Keratinocyte (primary cell): ENCODE measurements around the gene HEPH. TPM values are rescaled to one million over a fixed set of nuclear protein-coding genes. Genes with fewer than 3 reads are reported as not detected.

Experiments used
- DNase-seq: peaks from one replicate; pipeline ENCODE4 v3.0.0-alpha.2; 2011; ENCODE audit warnings: low read depth, missing footprints, low spot score
- FAIRE-seq: peaks from 2 replicates; lab custom pipeline; 2011; peaks lifted over from hg19 to GRCh38; lab: Jason Lieb, UNC
- H2AFZ ChIP-seq: 2 replicates; pipeline ENCODE4 v1.6.0; 2012; ENCODE audit warnings: low read length, control low read depth, inconsistent platforms; ENCODE audit not compliant: control insufficient read depth
- H3K27ac ChIP-seq: 2 replicates; pipeline ENCODE4 v1.5.1; 2011; ENCODE audit warnings: low read length; ENCODE audit not compliant: control insufficient read depth, insufficient read depth
- H3K27me3 ChIP-seq: 3 replicates; pipeline ENCODE4 v1.6.0; 2011; ENCODE audit warnings: low read length; ENCODE audit not compliant: control insufficient read depth, insufficient read depth; ENCODE audit errors: extremely low read depth
- H3K36me3 ChIP-seq, 2 experiments: 2 replicates in 1 of 2; 3 replicates in 1 of 2; pipeline ENCODE4 v1.5.1; 2011; ENCODE audit warnings: low read length in 2 of 2, mild to moderate bottlenecking in 1 of 2; ENCODE audit not compliant: control insufficient read depth in 2 of 2, insufficient read depth in 2 of 2; ENCODE audit errors: extremely low read depth in 1 of 2
- H3K4me1 ChIP-seq: 3 replicates; pipeline ENCODE4 v1.5.1; 2011; ENCODE audit warnings: low read length; ENCODE audit not compliant: control insufficient read depth, insufficient read depth; ENCODE audit errors: extremely low read depth
- H3K4me2 ChIP-seq: 3 replicates; pipeline ENCODE4 v1.6.0; 2011; ENCODE audit warnings: low read depth, low read length; ENCODE audit not compliant: control insufficient read depth, insufficient read depth; ENCODE audit errors: extremely low read depth
- H3K4me3 ChIP-seq, 3 experiments: fragments of 200-600 bp in 1 of 3; sonication (generic) in 1 of 3; 2 replicates in 2 of 3; 3 replicates in 1 of 3; pipeline ENCODE4 v1.5.1; 2011 to 2016; ENCODE audit warnings: low read length in 3 of 3, mild to moderate bottlenecking in 3 of 3, control low read depth in 2 of 3, inconsistent platforms in 1 of 3, low read depth in 1 of 3, mixed read lengths in 1 of 3, mixed run types in 1 of 3, moderate library complexity in 1 of 3; ENCODE audit not compliant: control insufficient read depth in 2 of 3, insufficient read depth in 2 of 3; ENCODE audit errors: extremely low read depth in 1 of 3
- H3K79me2 ChIP-seq: 2 replicates; pipeline ENCODE4 v1.6.0; 2012; ENCODE audit warnings: low read length; ENCODE audit not compliant: control insufficient read depth, insufficient read depth
- H3K9ac ChIP-seq: 3 replicates; pipeline ENCODE4 v1.6.0; 2011; ENCODE audit warnings: low read length; ENCODE audit not compliant: control insufficient read depth, insufficient read depth; ENCODE audit errors: extremely low read depth
- H3K9me1 ChIP-seq: 3 replicates; pipeline ENCODE4 v1.6.0; 2011; ENCODE audit warnings: low read length; ENCODE audit not compliant: control insufficient read depth, insufficient read depth; ENCODE audit errors: extremely low read depth
- H3K9me3 ChIP-seq: 2 replicates; pipeline ENCODE4 v1.5.1; 2012; ENCODE audit warnings: low read depth, low read length; ENCODE audit not compliant: control insufficient read depth
- H4K20me1 ChIP-seq: 3 replicates; pipeline ENCODE4 v1.6.0; 2011; ENCODE audit warnings: low read length; ENCODE audit not compliant: control insufficient read depth, insufficient read depth; ENCODE audit errors: extremely low read depth
- EZH2 ChIP-seq: IDR thresholded peaks from one replicate; pipeline ENCODE4 v1.6.1; 2012; ENCODE audit warnings: inconsistent platforms, mild to moderate bottlenecking, low read length, moderate library complexity
- dilution Hi-C: fragments of 300-500 bp; cut with MboI; formaldehyde crosslinking; loops from one replicate; pipeline ENCODE4 v1.7.0; 2020; ENCODE audit warnings: low sequenced_read_pairs; ENCODE audit not compliant: extremely low pct_ligation_motif_present
- polyA plus RNA-seq, 5 experiments: library from polyadenylated mRNA; depleted of rRNA in 3 of 5; stranded (reverse) in 3 of 5; stranded (forward) in 1 of 5; unstranded in 1 of 5; fragments of >200 nt; gene quantifications; 1 replicate in 1 of 5; 2 replicates in 3 of 5; 3 replicates in 1 of 5; pipeline versions ENCODE4 v1.2.1 to v1.2.3, GENCODE V29; 2011 to 2012; ENCODE audit warnings: missing spikeins in 2 of 5, low read depth in 1 of 5, low replicate concordance in 1 of 5
- TF ChIP-seq, protein P1 (sequence below), 3 experiments: IDR thresholded peaks in 1 of 3; conservative IDR thresholded peaks in 1 of 3; optimal IDR thresholded peaks in 1 of 3; 2 replicates in 2 of 3; 3 replicates in 1 of 3; pipeline versions ENCODE3 to v1.5.1; 2011; ENCODE audit warnings: low read length in 3 of 3, mild to moderate bottlenecking in 3 of 3, moderate library complexity in 2 of 3, control low read depth in 1 of 3, inconsistent platforms in 1 of 3; ENCODE audit not compliant: insufficient read depth in 2 of 3; ENCODE audit errors: extremely low read depth in 1 of 3

HEPH gene
- polyA plus RNA-seq, 1 donor (not counting 4 experiments of a cell fraction or from before 2014, with no cell fraction given) = 0.25 TPM

DNA sequence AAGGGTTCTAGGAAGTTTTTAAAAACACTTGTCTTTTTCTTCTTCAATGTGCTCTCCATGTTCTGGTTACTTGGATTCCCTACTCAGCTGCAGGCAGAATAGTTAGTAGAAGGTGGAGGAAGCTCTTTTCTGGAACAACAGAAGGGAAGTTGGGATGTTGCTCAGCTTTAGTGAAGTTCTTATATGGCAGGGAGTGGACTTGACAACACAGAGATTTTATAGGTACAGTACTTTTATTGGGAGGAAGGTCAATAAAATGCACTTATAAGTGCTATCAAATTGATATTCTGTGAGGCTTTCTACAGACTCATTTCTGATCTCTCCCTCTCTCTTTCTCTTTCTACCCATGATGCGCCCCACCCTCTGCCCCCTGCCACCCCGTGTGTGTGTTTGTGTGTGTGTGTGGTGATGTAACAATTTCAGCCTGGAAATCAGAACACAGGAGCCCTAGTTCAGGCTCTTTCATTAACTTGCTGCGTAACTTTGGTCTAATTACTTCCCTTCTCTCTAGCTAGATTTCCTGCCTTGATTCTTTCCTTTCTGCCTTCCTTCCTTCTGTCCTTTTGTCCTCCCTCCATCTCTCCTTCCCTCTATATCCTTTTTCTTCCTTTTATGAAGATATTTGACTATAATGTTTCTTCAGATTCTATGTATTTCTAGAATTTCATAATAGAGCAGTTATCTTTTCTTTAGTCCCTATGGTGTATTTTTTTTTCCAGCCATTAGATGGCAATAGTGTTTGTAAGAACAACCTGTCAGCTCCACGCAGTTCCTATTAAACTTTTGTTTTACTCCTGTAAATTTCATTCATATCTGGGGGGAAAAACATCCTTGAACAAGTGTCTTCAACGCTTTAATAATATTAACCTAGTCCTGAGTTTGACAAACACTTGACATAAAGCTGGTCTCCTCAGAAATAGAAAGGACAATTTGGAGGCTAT is 37.1 kb downstream of the HEPH start:
- no peaks in the 10 kb centered on the region for H3K9me3 ChIP-seq
- H4K20me1 ChIP-seq = no peaks in the 10 kb centered on the region
- H3K79me2 ChIP-seq = no peaks in the 10 kb centered on the region
- dilution Hi-C loops = no loop called here
- no peak overlapping the region for H3K4me2 ChIP-seq
- H3K36me3 ChIP-seq = no peaks in the 10 kb centered on the region
- DNase-seq = no peak
- no peaks in the 10 kb centered on the region for H3K27me3 ChIP-seq
- TF ChIP-seq EZH2 = no peak
- TF ChIP-seq, protein P1, sequence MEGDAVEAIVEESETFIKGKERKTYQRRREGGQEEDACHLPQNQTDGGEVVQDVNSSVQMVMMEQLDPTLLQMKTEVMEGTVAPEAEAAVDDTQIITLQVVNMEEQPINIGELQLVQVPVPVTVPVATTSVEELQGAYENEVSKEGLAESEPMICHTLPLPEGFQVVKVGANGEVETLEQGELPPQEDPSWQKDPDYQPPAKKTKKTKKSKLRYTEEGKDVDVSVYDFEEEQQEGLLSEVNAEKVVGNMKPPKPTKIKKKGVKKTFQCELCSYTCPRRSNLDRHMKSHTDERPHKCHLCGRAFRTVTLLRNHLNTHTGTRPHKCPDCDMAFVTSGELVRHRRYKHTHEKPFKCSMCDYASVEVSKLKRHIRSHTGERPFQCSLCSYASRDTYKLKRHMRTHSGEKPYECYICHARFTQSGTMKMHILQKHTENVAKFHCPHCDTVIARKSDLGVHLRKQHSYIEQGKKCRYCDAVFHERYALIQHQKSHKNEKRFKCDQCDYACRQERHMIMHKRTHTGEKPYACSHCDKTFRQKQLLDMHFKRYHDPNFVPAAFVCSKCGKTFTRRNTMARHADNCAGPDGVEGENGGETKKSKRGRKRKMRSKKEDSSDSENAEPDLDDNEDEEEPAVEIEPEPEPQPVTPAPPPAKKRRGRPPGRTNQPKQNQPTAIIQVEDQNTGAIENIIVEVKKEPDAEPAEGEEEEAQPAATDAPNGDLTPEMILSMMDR (optimal IDR thresholded peaks at IDR 0.05 in 1 of 3, IDR thresholded peaks at IDR 0.05 in 1 of 3, conservative IDR thresholded peaks at IDR 0.05 in 1 of 3; ENCODE audit: extremely low read depth in 1 of 3, insufficient read depth in 2 of 3, low read length in 3 of 3) = peak in 2 of 3 experiments; percentile 8 to 14
- no peaks in the 10 kb centered on the region for H3K9me1 ChIP-seq
- no peak overlapping the region for H3K4me3 ChIP-seq
- no peak for FAIRE-seq
- H3K9ac ChIP-seq = no peak overlapping the region
- H2AFZ ChIP-seq = no peak overlapping the region
- H3K4me1 ChIP-seq = no peaks in the 10 kb centered on the region
- no peak overlapping the region for H3K27ac ChIP-seq

DNA sequence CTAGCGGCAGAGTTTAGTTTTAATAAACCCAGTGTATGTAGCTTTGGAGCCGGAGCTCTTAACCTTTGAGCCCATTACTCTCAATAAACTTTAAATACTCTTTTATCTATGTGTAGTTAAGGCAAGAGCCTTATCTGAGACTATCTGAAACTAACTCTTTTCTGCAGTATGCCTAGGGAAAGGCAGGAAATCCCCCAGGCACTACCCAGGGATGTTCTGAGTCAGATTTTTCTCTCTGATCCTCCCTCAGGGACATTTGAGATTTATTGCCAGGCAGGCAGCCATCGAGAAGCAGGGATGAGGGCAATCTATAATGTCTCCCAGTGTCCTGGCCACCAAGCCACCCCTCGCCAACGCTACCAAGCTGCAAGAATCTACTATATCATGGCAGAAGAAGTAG is 39.1 kb downstream of the HEPH start:
- no peaks in the 10 kb centered on the region for H3K9me3 ChIP-seq
- dilution Hi-C loops = no loop called here
- no peak overlapping the region for H3K4me3 ChIP-seq
- no peaks in the 10 kb centered on the region for H3K9me1 ChIP-seq
- TF ChIP-seq, protein P1 (optimal IDR thresholded peaks at IDR 0.05 in 1 of 3, IDR thresholded peaks at IDR 0.05 in 1 of 3, conservative IDR thresholded peaks at IDR 0.05 in 1 of 3; ENCODE audit: extremely low read depth in 1 of 3, insufficient read depth in 2 of 3, low read length in 3 of 3) = no peak
- TF ChIP-seq EZH2 = no peak
- H3K36me3 ChIP-seq = no peaks in the 10 kb centered on the region
- no peak for FAIRE-seq
- H3K9ac ChIP-seq = no peak overlapping the region
- no peak for DNase-seq
- H3K4me2 ChIP-seq = no peak overlapping the region
- no peaks in the 10 kb centered on the region for H4K20me1 ChIP-seq
- H2AFZ ChIP-seq = no peak overlapping the region
- no peak overlapping the region for H3K27ac ChIP-seq
- no peaks in the 10 kb centered on the region for H3K4me1 ChIP-seq
- no peaks in the 10 kb centered on the region for H3K27me3 ChIP-seq
- no peaks in the 10 kb centered on the region for H3K79me2 ChIP-seq
